H1 (cell line): ENCODE data around the gene TARS3. TPM values are rescaled to one million over a fixed set of nuclear protein-coding genes. Genes with fewer than 3 reads are reported as not detected.

Experiments used
- SUZ12 ChIP-seq: fragments of 200-600 bp; sonication (generic); IDR thresholded peaks from 2 replicates; pipeline ENCODE4 v1.6.1; 2012; ENCODE audit warnings: mild to moderate bottlenecking, inconsistent platforms, low read length, moderate library complexity, mixed read lengths
- polyA plus RNA-seq, 7 experiments: library from polyadenylated mRNA; depleted of rRNA in 3 of 7; stranded (reverse) in 5 of 7; unstranded in 2 of 7; fragments of >200 nt in 5 of 7; fragments of 200-250 nt in 2 of 7; gene quantifications; 1 replicate in 5 of 7; 2 replicates in 1 of 7; 4 replicates in 1 of 7; pipeline versions ENCODE4 v1.2.1 to v1.2.3, GENCODE V29; 2011 to 2013; ENCODE audit warnings: missing spikeins in 2 of 7, mixed read lengths in 2 of 7
- total RNA-seq: library from RNA; stranded (reverse); fragmentation: NEBNext Ultra II Directional; extraction: Animal tissue kit (Norgen Biotek cat#: 25700); gene quantifications from 2 replicates; pipeline ENCODE4 v1.2.1, GENCODE V29; 2021

TARS3 gene
- total and polyA plus RNA-seq, 2 of the 8 experiments (the other 6 are each of a cell fraction or from before 2014, with no cell fraction given), result 2.1 to 13.9 TPM

DNA sequence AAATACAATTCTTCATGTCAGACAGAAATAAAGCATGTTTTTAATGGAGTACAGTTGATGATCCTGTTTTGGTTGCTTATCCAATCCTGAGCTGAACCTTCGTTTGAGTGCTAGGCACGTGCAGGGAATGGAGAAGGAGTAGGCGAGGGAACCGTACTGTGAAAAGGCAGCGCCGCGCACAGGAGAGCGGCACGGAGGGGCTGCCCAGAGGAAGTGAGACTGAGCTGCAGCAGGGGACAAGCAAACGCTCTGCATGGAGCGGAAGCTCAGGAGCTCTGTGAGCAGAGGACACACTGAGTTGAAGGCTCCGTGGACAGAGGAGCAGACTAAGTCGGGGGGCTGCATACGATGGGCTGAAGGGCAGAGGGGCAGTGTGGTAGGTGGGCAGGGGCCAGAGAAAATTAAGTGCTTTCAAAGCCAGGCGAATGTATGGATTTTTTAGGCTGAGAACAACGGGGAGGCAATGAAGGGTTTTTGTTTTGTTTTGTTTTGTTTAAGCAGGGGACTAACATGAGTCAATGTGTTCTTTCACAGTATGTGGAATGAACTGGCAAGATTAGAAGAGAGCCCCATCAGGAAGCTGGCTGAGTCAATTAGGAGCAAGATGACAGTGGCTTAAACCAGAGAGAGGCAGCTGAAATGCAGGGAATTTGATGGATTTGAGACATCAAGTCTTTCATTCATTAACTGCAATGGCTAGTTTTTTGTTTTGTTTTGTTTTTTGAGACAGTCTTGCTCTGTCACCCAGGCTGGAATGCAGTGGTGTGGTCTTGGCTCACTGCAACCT lies 48.3 kb downstream of the TARS3 start (continued):
- no peak for TF ChIP-seq SUZ12
